PC-3 (cell line): ENCODE measurements around the gene VKORC1L1.
"Not testable (repeated sequence)": the region's sequence is repeated elsewhere in the genome, so short reads cannot be mapped to it uniquely, and the experiment has no call there.

Experiments used
- CTCF ChIP-seq: fragments of 300-600 bp; sonication (generic); conservative IDR thresholded peaks from 2 replicates; pipeline ENCODE4 v1.5.1; 2017; ENCODE audit warnings: antibody characterized with exemption, low read depth, mild to moderate bottlenecking, low read length
- EZH2phosphoT487 ChIP-seq: fragments of 300-600 bp; sonication (generic); IDR thresholded peaks from 2 replicates; pipeline ENCODE4 v1.6.1; 2018; ENCODE audit warnings: mild to moderate bottlenecking, antibody characterized with exemption, low read length, borderline replicate concordance

DNA sequence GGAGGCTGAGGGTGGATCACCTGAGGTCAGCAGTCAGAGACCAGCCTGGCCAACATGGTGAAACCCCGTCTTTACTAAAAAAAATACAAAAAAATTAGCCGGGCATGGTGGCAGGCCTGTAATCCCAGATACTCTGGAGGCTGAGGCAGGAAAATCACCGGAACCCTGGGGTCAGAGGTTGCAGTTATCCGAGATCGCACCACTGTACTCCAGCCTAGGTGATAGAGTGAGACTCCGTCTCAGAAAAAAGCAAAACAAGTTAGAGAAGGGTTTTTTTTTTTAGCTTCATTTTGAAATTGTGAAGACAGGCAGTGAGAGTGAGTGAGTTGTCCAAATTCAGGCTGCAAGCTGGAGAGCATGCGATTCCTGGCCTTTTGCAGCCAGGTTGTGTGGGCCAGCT lies 19.0 kb upstream of the VKORC1L1 start:
- not testable (repeated sequence) for TF ChIP-seq CTCF, EZH2phosphoT487
